ENCODE data around the gene MSI2.

The MSI2 gene

GRCh38 chr17:57665128-57665527 lies 408.8 kb downstream of the MSI2 start:
- no peak for DNase-seq (ENCODE audit: low spot score)

GRCh38 chr17:57665696-57666095 lies 409.4 kb downstream of the MSI2 start:
- no peak for DNase-seq (ENCODE audit: low spot score)

- no peak for DNase-seq (ENCODE audit: low spot score)
Observed at GRCh38 chr17:57666201-57666870, 410.0 kb downstream of the MSI2 start.

GRCh38 chr17:57666946-57667345 lies 410.6 kb downstream of the MSI2 start:
- DNase-seq (ENCODE audit: low spot score) = no peak

GRCh38 chr17:57667461-57667923 lies 411.2 kb downstream of the MSI2 start:
- DNase-seq (ENCODE audit: low spot score) = no peak

GRCh38 chr17:57668332-57668731 lies 412.0 kb downstream of the MSI2 start:
- no peak for DNase-seq (ENCODE audit: low spot score)

- DNase-seq (ENCODE audit: low spot score) = no peak
Observed at GRCh38 chr17:57669671-57670529, 413.6 kb downstream of the MSI2 start.

- no peak for DNase-seq (ENCODE audit: low spot score)
Observed at GRCh38 chr17:57670769-57671569, 414.6 kb downstream of the MSI2 start.

- DNase-seq (ENCODE audit: low spot score) = peak; percentile 81
Observed at GRCh38 chr17:57671667-57672632, 415.6 kb downstream of the MSI2 start.

- no peak for DNase-seq (ENCODE audit: low spot score)
Observed at GRCh38 chr17:57672971-57673370, 416.6 kb downstream of the MSI2 start.

GRCh38 chr17:57674894-57675293 lies 418.6 kb downstream of the MSI2 start:
- DNase-seq (ENCODE audit: low spot score) = no peak

- DNase-seq (ENCODE audit: low spot score) = no peak
Observed at GRCh38 chr17:57675427-57676387, 419.4 kb downstream of the MSI2 start.

GRCh38 chr17:57676543-57676942 lies 420.2 kb downstream of the MSI2 start:
- no peak for DNase-seq (ENCODE audit: low spot score)

- no peak for DNase-seq (ENCODE audit: low spot score)
Observed at GRCh38 chr17:57677301-57677700, 421.0 kb downstream of the MSI2 start.

- no peak for DNase-seq (ENCODE audit: low spot score)
Observed at GRCh38 chr17:57677858-57678257, 421.5 kb downstream of the MSI2 start.

- no peak for DNase-seq (ENCODE audit: low spot score)
Observed at GRCh38 chr17:57678393-57678792, 422.1 kb downstream of the MSI2 start.

GRCh38 chr17:57679356-57679755 lies 423.0 kb downstream of the MSI2 start:
- DNase-seq (ENCODE audit: low spot score) = no peak

GRCh38 chr17:57679906-57680695 lies 423.8 kb downstream of the MSI2 start:
- DNase-seq (ENCODE audit: low spot score) = no peak

- DNase-seq (ENCODE audit: low spot score) = no peak
Observed at GRCh38 chr17:57682701-57683100, 426.4 kb downstream of the MSI2 start.
